HepG2 (cell line): ENCODE data around the gene FNDC3B.

Source experiments
- BRCA1 ChIP-seq: sonication (generic); formaldehyde crosslinking; IDR thresholded peaks from 2 replicates; pipeline ENCODE4 v1.4.0; 2020; ENCODE audit warnings: missing genetic modification reagents
- FOSL2 ChIP-seq: sonication (generic); formaldehyde crosslinking; IDR thresholded peaks from 2 replicates; pipeline ENCODE4 v1.4.0; 2020; ENCODE audit warnings: missing genetic modification reagents
- HDAC6 ChIP-seq: fragments of 200-600 bp; sonication (generic); IDR thresholded peaks from 2 replicates; pipeline ENCODE4 v1.7.0; 2017; ENCODE audit warnings: mild to moderate bottlenecking, antibody characterized with exemption, low read length, low read depth
- NCOA2 ChIP-seq: sonication (generic); formaldehyde crosslinking; IDR thresholded peaks from 2 replicates; pipeline ENCODE4 v1.8.0; 2022; ENCODE audit warnings: inconsistent platforms
- SPEN ChIP-seq: sonication (generic); formaldehyde crosslinking; IDR thresholded peaks from 2 replicates; pipeline ENCODE4 v1.5.1; 2020; ENCODE audit warnings: low read depth, mild to moderate bottlenecking, missing genetic modification reagents
- TAF1 ChIP-seq: sonication (generic); formaldehyde crosslinking; IDR thresholded peaks from 2 replicates; pipeline ENCODE4 v1.4.0; 2020; ENCODE audit warnings: missing genetic modification reagents

DNA sequence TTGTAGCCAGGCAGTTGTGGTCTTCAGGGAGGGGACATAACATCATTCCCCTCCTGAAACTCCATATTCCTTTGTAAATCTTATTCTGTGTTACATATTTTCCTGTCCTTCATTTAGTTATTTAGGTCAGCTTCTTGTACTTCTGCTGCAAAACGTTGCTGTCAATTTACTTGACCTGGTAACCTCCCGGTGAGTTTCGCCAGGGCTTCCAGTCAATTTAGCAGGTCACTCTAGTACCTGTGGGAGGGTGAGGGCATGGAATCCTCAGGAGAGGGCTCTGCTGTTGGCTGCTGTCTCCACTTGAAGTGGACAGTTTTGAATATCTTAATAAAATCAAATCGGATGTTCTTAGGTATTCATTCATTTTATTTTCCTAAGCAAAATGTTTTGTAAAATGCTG, 29.6 kb downstream of the FNDC3B start:
- no peak for TF ChIP-seq FOSL2 (CRISPR knock-in tag)
- TF ChIP-seq NCOA2, result no peak
- TF ChIP-seq HDAC6, result no peak
- no peak for TF ChIP-seq BRCA1
- no peak for TF ChIP-seq TAF1 (CRISPR knock-in tag)
- no peak for TF ChIP-seq SPEN (CRISPR knock-in tag)
